OCI-LY7 (cell line): Measurements from ENCODE around the gene SUSD3.

Experiments used
- CTCF ChIP-seq: fragments of 200-600 bp; sonication (generic); conservative IDR thresholded peaks from 2 replicates; pipeline ENCODE4 v1.5.1; 2014; ENCODE audit warnings: mild to moderate bottlenecking, antibody characterized with exemption, low read length, moderate library complexity, mixed read lengths
- EZH2phosphoT487 ChIP-seq: fragments of 200-600 bp; sonication (generic); IDR thresholded peaks from 2 replicates; pipeline ENCODE4 v1.6.1; 2018; ENCODE audit warnings: low read depth, borderline replicate concordance, mild to moderate bottlenecking, mixed run types, antibody characterized with exemption, low read length, moderate library complexity, mixed read lengths

GRCh38 chr9:93050231-93050630, 8.3 kb upstream of the SUSD3 start:
- TF ChIP-seq CTCF (no peak), EZH2phosphoT487 (no peak)
